HG03575 (cell line): ENCODE data around the gene ATP5PD.
"Not testable (repeated sequence)": the region's sequence is repeated elsewhere in the genome, so short reads cannot be mapped to it uniquely, and the experiment has no call there.

Source experiments
- ATAC-seq: cut with Tn5 transposase; IDR thresholded peaks from one replicate; pipeline ENCODE4 v1.9.1; 2021; ENCODE audit not compliant: unreplicated experiment, insufficient number of reproducible peaks, low FRiP score; ENCODE audit errors: extremely low read depth

ATP5PD gene

DNA sequence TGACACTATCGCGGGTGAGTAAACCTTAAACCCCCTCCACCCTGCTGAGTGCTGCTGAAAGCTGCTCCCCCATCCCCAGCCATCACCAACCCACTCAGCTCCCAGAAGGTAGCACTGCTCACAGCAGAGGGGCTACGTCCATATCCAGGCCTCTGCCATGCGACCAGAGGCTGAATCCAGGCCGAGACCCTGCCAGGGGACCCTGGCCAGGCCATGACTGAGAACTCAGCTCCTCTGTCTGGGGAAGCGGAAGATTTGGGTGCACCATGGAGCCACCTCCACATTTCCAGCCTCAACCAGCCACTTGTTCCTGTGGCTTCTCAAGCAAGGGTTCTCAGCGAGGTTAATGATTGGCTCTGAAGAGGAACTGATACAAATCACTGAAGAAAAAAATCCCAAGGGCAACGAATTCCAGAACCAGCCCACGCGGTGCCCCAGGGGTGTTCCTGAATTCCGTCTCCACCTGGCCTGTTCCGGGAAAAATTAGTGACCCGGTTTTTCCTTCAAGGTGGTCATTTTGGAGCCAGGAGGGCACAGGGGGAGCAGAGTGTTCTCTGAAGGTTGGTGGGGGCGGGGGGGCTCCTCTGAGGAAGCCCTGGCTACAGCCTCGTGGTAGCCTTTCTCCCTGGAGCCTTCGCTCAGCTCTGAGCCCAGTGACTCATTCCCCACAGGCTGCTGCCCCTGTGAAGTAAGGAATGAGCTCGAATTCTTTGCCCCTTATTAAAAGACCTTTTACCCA is 31.7 kb upstream of the ATP5PD start:
- ATAC-seq = no peak

DNA sequence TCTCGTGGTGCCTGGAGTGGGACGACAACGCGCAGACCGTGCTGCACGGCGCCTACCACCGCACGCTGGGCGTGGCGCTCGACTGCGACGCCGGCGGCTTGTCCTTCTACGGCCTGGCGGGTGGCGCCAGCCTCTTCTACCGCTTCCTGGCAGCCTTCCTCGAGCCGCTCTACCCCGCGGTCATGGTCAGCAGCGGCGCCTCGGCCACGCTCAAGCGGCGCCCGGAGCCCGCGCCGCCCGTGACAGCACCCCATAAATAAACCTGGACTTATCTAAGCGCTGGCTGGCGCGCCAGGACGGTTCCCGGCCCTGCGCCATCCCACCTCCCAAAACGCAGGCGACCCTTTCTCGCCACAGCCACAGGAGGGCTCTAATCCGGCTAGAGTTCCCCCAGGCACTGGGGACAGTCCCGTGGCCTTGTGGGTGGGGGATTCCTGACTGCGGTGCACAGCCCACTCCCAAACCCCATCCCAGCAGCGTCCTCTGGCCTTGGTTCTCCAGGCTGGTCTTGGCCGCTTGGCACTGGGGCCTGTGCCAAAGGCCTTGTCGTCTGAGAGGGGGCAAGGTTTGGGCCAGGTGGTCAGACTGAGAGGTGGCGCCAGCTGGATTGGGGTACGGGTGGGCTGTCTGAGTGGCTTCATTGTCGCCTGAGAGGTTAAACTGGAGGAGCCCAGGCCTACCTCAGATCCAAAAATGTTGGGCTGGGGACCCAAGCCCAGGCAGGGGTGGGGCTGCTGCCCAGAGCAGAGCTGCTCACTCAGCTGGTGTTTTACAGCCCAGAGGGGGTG is 30.9 kb upstream of the ATP5PD start:
- ATAC-seq = no peak

DNA sequence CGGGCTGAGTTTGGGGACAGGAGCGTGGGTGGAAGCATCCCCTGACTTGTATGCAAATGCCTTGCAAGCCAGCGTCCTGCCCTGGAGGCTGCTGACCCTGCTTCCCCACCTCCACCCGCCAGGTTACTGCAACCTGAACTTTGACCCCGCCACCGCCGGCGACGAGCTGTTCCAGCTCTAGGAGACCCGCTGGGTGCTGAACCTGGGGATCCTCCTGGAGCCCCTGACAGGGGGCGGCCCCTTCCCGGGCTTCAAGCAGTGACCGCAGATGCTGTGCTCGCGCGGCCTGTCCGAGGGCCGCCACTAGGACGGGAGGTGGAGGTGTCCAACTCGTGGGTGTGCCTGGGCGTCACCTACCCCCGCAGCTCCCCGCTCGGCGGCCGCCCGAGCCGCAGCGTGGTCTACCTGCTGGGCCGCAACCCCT is 30.3 kb upstream of the ATP5PD start:
- ATAC-seq = no peak

DNA sequence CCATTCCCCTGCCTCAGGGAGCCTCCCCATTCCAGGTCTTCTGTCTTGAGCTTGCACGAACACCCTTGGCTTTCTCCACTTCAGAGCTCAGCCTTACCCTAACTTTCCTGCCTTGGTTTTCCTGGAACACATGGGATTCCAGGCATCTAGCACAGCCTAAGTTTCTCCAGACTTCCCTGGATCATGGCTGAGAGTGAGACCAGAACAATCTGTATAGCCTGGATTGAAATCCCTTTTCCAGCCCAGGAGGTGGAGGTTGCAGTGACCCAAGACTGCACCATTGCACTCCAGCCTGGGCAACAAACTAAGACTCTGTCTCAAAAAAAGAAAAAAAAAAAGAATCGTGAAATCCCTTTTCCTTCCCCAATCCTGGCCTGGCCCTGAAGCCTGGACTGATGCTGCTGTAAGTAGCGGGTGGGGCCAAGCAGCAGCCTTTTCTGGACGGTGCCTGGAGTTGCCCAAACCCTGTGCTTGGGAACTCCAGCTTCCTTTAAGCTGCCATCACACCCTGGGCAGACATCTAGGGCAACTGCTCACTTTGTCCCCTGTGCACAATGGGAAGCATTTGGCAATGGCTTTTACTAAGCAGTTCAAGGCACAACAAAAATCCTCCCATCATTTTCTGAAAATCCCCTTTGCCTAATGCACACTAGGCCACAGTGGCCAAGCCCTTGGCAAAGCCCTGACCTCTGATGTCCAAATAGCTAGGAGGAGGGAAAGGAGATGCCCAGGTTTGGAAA is 29.0 kb upstream of the ATP5PD start:
- no peak for ATAC-seq

DNA sequence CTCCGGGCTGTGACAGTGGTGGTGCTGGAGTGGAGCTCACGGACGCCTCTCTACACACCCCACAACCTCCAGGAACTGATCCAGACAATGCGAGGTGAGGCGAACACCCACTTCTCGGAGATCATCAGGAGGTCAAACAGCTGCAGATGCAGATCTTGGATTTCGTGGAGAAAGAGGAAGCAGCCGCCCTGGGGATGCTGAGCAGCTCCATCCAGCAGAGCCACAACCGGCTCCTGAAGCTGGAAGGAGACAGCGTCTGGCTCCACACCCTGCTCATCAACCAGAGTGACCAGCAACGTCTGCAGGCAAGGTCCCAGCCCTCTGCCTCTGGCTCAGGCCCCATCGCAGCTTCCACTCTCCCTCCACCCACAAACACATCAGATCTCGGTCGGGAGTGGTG is 27.8 kb upstream of the ATP5PD start:
- no peak for ATAC-seq

DNA sequence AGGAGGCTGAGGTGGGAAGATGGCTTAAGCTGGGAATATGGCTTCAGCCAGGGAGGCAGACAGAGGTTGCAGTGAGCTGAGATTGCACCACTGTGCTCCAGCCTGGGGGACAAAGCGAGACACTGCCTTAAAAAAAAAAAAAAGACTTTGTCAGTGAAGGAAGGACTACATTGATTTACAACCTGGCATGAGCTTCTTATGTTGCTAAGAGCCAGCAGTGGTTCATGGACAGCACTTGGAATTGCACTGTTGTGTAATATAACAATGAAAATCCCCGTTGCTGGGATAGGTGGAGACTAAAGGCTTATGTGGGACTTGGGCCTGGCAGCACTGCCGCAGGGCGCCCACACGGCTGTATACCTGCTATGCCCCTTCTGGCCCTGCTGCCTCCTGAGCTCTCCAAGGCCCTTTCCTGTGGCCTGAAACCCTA is 26.9 kb upstream of the ATP5PD start:
- ATAC-seq = no peak

DNA sequence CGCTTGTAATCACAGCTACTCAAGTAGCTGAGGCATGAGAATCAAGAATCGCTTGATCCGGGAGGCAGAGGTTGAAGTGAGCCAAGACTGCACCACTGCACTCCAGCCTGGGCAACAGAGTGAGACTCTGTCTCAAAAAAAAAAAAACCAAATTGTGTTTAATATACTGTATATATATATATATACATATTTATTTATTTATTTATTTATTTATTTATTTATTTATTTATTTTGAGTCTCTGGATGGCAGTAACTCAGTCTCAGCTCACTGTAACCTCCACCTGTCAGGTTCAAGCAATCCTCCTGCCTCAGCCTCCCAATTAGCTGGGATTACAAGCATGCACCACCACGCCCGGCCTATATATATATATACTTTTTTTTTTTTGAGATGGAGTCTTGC is 26.1 kb upstream of the ATP5PD start:
- not testable (repeated sequence) for ATAC-seq

DNA sequence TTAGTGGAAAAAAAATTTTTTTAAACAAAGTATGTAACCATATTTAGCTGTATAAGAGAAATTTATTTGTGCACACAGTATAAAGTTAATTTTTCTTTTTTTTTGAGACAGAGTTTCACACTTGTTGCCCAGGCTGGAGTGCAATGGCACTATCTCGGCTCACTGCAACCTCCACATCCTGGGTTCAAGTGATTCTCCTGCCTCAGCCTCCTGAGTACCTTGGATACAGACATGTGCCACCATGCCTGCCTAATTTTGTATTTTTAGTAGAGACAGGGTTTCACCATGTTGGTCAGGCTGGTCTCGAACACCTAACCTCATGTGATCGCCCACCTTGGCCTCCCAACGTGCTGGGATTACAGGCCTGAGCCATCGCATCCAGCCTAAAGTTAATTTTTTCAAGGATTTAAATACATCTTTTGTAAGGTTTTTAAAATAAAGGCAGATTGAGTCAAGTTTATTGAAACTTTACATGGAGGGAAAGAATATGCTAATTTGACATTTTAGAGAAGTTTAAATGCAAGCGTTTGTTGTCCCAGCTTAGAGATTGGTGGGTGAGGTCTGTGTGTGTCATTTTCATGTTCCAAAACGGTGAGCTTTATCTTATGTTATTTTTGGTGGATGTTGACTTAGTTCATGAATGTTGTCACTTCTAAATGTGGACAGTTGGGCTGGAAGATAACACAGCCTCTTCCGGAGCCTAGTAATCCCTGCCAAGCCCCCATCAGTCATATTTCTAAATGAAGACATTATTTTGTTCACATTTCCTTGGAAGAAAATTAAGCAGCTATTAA is 24.9 kb upstream of the ATP5PD start:
- ATAC-seq = not testable (repeated sequence)

DNA sequence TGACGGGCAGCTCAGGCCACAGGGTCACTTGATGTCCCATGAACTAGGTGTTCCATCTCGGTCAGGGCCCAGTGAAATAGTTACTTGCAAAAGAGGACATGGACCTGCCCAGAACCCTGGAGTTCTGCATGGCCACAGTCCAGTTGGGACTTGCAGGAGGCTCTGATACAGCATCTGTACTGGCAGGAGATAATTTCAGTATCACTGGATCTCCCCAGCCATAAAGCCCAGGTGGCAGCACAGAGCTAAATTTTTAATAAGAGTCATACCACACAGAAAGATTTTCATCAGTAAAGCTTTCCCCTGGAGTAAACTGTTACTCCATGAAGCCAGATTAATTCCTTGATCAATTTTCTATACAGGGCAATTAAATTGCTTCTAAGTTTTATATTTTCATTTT is 23.0 kb upstream of the ATP5PD start:
- no peak for ATAC-seq

DNA sequence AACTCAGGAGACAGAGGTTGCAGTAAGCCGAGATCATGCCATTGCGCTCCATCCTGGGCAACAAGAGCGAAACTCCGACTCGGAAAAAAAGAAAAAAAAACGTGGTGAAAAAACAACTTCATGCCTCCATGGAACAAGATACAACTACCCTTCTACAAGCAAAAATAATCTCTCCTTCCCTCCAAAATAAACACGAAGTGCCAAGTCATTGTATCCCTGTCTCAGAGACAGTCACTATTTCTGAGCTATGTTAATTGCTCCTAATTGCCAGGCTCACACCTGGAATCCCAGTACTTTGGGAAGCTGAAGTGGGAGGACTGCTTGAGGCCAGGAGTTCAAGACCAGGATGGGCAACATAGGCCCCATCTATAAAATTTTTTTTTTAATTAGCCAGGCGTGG is 22.0 kb upstream of the ATP5PD start:
- ATAC-seq = no peak

DNA sequence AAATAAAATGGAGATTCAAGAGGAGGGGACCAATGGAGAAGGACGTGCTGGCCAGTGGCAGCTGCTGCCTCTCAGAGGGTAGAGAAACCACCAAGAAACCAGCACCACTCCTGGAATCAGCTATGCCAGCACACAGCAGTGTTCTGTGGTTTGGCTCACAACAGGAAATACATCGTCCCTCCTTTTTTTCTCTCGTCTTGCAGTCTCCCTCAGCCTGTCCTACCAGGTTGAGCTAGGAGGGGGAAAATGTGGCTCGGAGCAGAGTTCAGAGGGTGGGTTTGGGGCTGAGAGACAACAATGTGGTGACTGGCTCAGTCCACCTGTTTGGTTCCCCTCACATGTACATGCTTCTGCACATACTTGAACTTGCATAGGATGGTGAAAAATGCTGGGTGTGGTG is 21.1 kb upstream of the ATP5PD start:
- ATAC-seq = no peak

DNA sequence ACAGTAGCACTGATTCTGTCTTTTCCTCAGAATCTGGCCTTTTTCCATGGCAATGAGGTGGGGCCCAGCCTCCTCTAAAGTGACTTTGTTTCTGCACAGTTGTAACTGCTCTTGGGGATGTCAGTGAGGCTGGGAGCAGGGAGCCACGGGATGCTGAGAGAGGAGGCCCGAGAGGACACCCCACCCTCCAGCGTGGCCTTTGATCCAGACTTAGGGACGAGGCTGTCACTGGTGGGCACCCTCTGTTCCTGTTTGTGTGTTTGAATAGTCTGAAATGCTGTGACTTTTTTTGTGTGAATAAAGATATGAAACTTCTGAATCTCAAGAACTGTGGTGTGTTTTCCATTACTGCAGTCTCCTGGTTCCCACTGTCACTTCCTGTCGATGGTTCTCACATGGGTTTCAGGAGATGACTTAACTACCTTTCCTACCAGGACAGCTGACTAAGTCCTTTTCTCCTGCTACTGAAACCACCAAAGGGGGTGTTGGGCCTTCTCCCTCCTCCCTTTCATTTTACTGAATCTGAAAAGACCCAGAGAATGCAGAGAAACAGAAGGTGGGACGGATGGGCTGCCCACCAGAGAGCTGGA is 18.9 kb upstream of the ATP5PD start:
- ATAC-seq = no peak

DNA sequence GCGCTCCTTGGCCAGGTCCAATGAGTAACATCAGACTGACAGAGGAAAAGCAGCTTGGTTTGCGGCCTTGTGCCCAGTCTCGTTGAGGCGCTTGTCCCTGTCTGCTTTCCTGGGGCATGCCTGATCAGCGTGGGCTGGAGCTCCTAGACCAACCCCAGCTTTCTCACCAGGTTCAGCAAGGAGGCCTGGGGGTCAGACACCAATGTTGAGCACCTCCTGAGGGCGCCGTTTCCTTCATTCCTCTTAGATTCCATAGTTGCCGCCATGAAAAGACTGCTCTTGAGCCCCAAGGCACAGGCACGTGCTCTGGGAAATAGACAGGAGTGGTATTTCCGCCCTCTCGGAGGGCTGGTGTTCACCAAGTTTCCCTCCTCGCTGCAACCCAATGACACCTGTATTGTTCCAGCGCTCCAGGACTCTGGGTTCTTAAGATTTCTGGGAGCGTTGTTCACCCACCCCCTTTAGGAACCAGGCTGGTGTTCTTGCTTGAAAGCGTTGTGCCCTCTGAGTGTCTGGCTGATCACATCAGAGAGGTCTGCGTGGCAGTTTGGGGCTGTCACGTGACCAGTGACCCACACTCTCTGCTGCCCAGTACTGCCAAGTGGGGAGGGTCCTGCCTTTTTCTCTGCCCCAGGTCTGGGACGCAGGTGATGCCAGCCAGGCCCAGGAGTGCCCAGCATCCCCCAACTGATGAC is 18.2 kb upstream of the ATP5PD start:
- ATAC-seq = no peak

DNA sequence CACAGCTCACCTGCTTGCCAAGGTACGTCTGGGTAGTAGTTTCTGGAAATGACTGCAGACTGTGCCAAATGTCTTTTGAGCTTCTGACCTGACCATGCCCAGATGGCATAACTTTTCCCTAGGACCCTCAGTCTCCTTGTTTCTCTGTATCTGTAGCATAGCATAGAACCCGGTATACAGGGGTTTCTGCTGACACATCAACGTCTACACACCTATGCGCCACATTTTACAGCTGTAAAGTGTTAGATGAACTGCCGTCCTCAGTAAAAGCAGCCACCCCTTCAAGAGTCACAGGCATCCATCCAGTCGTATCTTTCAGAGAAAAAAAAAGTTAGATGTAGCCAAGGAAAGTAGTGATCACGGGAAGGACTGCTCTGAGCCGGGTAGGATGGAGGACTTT is 17.7 kb upstream of the ATP5PD start:
- ATAC-seq = no peak

DNA sequence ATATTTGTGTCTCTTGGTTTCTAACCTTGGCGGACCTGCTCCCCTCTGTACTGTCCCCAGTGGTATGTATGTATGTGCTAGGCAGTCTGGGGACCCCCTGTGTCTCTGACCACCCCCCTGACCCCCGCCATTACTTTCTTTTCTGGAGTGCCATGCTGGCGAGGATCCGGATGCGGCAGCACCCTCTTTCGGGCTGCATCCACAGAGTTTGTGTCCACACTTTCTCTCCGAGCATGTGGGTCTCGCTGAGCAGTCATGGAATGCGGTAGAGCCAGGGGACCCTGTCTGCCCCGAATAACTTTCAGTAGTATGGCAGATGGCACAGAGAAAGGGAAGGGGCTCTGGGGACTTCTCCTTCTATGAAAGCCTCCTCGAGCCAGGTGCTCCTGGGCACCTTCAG is 17.3 kb upstream of the ATP5PD start:
- ATAC-seq = no peak

DNA sequence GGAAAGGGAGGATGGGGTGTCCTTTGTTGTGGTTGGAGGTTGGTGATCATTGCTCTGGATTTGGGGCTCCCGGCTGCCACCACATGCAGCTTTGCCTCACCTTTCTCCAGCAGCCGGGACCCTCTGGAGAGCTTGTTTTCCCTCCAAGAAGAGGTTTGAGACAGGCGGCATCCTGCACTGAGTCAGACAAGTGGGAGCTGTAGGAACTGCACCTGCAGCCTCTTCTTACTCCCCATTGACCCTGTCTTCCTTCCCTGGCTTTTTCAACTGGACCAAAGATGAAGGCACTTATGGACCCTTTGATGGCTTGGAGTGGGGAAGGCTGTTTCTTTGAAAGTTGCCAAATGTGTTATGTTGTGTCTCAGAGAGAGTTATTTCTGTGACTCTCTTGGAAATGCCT is 16.9 kb upstream of the ATP5PD start:
- no peak for ATAC-seq

DNA sequence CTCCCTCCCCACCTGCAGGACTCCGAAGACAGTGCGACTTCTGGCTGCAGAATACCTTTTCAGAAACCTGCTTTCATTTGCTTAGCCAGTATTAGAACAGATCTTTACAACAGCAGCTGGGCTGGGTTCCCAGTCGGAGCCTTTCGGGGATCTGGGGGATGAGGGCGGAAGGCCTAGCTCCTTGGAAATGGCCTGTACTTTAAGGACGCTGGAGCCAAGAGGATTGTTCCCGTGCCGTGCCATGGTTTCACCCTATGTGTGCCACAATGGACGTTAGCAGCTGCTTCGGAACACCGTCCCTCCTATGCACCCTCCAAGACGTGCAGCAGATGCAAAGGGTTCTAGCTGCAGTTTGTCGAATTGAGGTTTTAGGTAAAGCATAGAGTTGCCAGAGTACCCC is 16.4 kb upstream of the ATP5PD start:
- ATAC-seq = no peak

DNA sequence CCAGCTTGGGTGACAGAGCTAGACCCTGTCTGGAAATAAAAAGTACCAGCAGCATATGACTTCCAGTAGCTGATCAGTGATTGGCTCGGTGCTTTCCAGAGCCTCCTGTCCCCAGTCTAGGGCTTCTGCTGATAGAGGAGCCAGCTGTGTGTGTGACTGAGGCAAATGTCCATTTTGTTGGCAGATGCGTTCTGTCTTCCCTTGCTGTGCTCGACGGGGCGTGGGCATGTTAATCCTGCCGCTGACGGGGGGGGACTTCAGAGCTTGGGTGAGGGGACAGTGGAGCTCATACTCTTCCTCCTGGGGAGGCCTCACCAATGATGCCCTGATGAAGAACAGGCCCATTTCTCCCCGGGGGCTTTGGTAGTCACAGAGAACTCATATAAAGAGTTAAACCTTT is 14.8 kb upstream of the ATP5PD start:
- ATAC-seq = no peak
